SW 1271 (cell line): Measurements from ENCODE around the gene HCFC1.

Experiments
- DNase-seq, 2 experiments: peaks; one replicate each; lab custom pipeline; 2025; lab: John Stamatoyannopoulos, UW

The HCFC1 gene

DNA sequence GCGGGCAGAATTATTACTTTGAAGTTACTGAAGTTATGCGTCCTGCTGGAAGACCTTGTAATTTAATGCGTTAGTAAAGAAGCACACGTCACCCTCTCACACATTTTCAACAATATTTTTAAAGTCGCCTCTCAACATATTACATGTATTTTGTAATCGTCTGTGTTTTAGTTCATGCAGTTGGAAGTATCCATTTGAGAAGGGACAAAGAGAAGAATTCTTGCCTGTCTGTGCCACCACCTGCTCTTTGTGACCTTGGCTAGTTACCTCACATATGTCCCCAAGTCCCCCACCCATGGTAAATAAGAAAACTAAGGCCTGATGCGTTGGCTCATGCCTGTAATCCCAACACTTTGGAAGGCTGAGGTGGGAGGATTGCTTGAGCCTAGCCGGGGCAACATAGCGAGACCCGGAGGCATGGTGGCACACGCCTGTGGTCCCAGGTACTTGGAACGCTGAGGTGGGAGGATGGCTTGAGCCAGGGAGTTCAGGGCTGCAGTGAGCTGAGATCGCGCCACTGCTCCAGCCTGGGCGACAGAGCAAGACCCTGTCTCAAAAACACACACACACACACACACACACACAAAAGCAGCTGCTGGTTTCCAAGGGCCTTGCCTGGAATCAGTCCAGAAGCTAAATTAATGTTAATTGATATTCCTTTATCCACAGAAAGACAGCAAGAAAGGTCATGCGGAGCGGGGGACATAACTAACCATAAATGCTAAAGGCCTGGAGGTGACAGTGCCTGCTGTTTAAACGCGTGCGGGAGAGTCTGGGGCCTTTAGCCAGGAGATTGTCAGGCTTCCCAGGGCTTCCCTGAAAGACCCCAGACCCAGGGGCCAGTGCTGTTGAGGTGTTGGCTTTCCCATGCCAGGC lies 1.7 kb upstream of the HCFC1 start:
- DNase-seq = peak in 1 of 2 experiments; percentile 48

DNA sequence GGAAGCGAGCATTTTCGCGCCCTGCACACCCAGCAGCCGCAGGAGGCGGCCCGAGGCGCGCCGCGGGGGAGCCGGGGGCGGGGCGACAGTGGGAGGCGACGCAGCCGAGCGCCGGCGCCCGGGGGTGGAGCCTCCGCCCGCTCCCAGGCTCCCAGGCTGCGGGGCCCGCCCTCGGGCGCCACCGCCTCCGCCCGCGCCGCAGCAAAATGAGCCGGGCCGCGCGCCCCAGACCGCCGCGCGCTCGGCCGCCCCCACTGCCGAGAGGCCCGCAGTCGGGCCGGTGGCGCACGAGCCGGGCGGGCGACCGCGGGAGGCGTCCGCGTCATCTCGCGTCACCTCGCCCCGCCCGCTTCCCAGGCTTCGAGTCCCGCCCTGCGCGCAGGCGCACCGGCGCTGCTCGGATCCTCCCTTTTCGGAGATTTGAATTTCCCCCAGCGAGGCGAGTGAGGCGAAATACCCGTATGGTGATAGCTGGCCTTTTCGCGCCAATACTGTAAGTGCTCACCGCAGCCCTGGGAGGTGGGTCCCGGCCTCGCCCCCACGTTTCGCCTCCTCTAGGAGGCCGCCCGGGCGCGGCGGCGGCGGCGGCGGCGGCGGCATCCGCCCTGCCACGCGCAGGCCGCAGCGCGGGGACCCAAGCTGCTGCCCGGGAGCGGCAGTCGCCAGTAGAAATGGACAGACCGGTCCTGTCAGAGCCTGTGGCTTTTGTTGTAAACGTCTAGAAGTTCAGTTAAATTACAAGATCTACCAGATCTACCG lies 929 bp upstream of the HCFC1 start, which contains the start of gene TMEM187:
Gene TMEM187, plus strand, starts transcription at position 387 of the 759 bp plus-strand sequence. CDS start 9,309 bp downstream, outside the sequence.
- DNase-seq = peak; percentile 62 to 80

- DNase-seq = peak; percentile 56 to 72
Observed at GRCh38 chrX:153971124-153971449, 531 bp downstream of the HCFC1 start.

GRCh38 chrX:153970357-153971123 lies 1.1 kb downstream of the HCFC1 start:
- peak; percentile 36 to 46 for DNase-seq

- no peak for DNase-seq
Observed at GRCh38 chrX:153969904-153970356, 1.7 kb downstream of the HCFC1 start.

GRCh38 chrX:153969125-153969903 lies 2.3 kb downstream of the HCFC1 start:
- DNase-seq = no peak

GRCh38 chrX:153968754-153969124 lies 2.9 kb downstream of the HCFC1 start:
- no peak for DNase-seq

DNA sequence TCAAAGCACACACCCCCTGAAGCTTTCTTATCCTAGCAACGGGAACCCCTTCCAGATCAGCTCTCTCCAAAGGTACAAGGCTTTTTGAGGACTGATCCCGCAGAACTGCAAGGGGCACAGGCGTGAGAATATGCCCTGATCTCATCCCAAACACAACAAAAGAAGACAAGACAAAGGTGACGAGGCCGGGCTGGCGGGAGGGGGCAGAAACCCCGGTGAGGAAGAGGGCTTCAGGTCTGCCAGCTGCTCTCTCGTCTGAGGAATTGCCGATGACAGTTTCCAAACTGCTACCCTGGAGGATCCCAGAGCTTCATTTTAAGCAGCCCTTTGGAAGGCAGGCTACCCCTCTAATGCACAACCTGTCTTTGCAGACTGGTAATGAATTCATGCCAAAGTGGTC lies 3.4 kb downstream of the HCFC1 start:
- DNase-seq = no peak

DNA sequence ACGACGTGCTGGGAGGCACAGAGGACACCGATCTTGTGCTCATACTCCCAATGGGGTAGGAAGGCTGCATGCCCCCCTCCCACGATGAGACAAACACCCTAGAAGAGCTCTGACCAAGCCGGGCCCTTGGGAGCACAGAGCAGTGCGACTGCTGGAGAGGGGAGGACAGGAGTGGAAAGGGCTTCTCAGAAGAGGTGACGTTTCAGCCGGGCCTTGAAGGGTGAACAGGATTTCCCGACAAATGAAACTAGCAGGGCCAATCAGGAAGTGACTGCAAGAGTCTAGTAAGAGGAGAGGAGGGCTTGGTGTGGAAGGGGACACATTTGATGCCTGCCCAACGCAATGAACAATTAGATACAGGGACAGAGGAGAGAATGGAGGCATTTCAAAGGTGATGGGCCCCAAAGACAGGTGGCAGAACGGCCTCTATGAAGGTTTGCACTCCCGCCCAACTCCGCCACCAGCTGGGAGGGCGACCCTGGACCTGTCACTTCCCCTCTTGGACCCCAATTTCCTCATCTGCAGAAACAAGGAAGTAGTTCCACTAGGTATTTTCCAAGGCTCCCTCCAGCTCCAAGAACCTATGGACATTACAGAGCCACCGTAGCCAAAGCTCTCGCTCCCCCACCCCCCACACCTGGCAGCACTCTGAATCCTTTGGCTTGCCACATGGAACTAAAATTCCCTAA lies 3.9 kb downstream of the HCFC1 start:
- DNase-seq = no peak

DNA sequence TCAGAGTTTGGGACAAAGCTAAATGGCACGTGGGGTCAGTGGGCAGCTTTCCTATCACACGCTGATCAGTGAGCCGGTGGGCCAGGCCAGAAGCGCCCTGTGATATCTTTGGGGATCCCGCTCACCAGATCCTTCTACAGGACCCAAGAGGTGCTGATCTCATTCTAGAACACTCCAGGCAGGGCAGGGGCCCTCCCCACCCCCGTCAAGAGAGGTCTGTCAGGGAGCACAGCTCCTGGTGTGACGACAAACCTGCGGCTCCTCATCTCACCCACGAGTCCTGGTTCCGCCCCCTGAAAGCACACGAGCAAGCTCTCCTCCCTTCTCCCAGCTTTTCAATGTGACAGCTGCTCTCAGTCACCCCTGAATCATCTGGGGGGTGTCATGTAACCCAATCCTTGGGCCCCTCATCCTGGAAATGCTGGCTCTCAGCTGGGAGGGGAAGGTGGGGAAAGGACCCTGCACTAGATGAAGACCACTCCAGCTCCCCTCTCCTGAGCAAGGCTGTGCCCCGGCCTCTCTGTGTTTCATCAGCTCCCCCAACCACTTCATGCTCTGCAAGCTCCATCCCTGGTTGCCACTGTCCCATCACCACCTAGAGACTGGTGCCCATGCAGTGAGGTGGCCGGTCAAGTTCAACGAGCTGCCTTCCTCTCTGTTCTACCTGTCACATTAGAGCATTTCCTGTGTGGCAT lies 4.6 kb downstream of the HCFC1 start:
- no peak for DNase-seq

GRCh38 chrX:153966283-153966688 lies 5.3 kb downstream of the HCFC1 start:
- DNase-seq = no peak

GRCh38 chrX:153965406-153965805 lies 6.2 kb downstream of the HCFC1 start:
- DNase-seq = no peak

DNA sequence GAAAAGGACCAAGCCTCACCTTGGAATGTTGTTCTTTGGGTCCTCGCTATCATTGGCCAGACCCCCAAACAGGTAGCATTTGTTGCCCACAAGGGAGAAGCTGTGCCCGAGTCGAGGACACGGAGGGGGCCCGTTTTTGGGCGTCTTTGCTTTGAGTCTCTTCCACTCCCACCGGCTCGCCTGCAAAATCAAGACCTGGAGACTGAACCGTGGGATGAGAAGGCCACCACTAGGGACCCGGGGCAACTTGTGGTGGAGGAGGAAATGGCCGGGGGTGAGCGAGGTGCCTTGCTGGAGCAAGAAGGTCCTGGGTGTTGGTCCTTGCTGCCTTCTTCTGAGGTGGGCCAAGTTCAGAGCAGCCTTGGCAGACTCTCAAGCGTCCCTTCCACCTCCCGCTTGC lies 7.5 kb downstream of the HCFC1 start:
- no peak for DNase-seq

GRCh38 chrX:153963546-153963945 lies 8.1 kb downstream of the HCFC1 start:
- DNase-seq = no peak

DNA sequence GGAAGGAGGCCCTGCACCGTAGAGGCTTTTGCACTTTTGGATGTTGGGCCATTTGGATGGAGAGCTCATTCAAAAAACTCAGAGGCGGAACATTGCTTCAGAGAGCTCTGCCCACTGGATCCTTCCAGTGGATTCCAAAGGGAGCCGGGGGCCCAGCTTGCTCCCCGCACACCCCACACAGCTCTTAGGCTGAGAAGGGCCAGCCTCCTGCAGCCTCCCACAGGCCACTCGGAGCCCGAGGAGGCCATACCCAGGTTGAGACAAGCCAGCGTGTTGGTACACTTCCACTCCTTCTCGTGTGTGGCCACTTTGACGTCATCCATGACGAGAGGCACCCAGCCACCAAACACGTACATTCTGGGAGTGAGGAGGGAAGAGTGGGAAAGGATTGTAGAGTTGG lies 10.3 kb downstream of the HCFC1 start:
- DNase-seq = no peak

DNA sequence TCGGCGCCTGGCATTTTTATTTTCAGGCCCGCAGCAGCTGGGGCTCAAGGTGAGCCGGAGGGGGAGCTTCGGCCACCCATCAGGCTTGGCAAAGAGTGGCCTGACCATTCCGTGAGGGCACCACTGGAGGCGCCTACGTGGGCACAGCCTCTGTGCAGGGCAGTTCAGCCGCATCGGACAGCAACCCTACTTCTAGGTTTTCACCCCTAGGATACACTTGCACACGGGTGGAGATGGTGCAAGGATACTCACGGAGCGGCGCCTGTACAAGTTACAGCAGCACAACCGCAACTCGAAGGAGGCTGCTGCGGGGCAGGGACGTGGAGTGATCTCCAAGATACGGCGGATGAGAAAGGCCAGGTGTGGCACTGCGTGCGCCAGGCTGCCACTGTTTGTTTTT lies 10.8 kb downstream of the HCFC1 start:
- no peak for DNase-seq

DNA sequence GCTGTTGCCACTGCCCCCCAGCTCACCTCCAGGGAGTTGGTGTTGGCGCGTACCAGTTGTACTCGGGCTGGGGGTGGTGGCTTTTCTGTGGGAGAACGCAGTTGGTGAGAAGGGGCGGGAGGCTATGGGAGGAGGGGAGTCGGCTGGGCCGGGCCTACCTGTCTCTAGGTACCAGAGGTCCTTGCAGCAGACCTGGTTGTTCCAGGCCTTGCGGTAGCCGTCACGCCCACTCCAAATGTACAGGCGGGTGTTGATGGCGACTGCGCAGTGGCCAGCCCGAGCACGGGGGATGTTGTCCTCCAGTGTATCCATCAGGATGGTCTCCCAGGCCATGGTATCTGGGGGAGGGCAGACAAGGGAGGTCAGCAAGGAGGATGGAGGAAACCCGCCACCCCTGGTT lies 11.5 kb downstream of the HCFC1 start:
- DNase-seq = no peak

DNA sequence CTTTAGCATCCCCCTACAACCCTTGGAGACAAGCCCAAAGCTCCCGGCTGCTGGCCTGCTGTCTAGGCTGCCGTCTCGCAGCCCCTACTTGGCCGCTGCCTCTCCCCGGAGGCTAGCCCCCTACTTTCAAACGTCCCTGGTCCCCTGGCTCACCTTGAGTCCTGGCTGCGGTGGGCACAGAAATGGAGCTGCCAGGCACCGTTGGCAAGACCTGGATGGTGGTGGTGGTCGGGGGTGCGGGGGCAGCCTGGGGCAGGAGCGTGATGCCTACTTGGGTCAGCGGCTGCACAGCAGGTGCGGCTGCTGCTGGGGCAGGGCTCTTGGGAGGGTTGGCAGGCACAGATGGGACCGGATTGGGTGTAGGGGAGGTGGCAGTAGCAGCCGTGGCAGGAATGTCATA lies 12.0 kb downstream of the HCFC1 start:
- DNase-seq = no peak

GRCh38 chrX:153958605-153959004 lies 13.0 kb downstream of the HCFC1 start:
- DNase-seq = no peak

DNA sequence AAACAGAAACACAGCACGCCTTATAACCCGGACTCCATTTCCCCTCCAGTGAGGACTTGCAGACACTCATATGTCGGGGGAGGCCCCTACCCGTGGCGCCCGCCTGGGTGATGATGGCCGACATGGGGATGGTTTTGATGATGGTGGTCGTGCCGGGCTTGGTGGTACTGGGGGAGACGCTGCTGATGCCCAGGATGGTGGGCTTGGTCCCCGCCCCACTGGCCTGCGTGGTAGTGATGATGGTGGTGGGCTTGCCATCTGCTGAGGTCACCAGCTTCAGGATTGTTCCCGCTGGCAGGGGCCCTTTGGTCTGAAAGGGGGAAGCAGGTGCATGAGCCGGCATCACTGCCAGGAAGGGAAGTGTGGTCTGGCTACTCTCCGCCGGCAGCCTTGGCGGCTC lies 14.4 kb downstream of the HCFC1 start:
- DNase-seq = no peak
